Dendritic cell treated with granulocyte-macrophage colony-stimulating factor and Interleukin-4, amounts not matched to agents 40 ng/mL and 50 ng/mL, for 4 days (primary cell): ENCODE results near the gene RTL10.
"Not testable (repeated sequence)": the region's sequence is repeated elsewhere in the genome, so short reads cannot be mapped to it uniquely, and the experiment has no call there.

Experiments
- H3K27ac Mint-ChIP-seq: one replicate; pipeline ENCODE4 v1.8.0; 2022; ENCODE audit warnings: mild to moderate bottlenecking, mixed read lengths
- H3K27me3 Mint-ChIP-seq: one replicate; pipeline ENCODE4 v1.8.0; 2022; ENCODE audit warnings: mild to moderate bottlenecking, mixed read lengths
- H3K36me3 Mint-ChIP-seq: one replicate; pipeline ENCODE4 v1.8.0; 2022; ENCODE audit warnings: low read depth, mixed read lengths
- H3K4me1 Mint-ChIP-seq: one replicate; pipeline ENCODE4 v1.8.0; 2022; ENCODE audit warnings: low read depth, mixed read lengths
- H3K4me3 Mint-ChIP-seq: one replicate; pipeline ENCODE4 v1.8.0; 2022; ENCODE audit warnings: mild to moderate bottlenecking, moderate library complexity, mixed read lengths
- H3K9me3 Mint-ChIP-seq: one replicate; pipeline ENCODE4 v1.8.0; 2022; ENCODE audit warnings: mixed read lengths
- intact Hi-C: fragments of 100-400 bp; cut with micrococcal nuclease; formaldehyde crosslinking; loops from one replicate; pipeline ENCODE4 v1.15.0; 2022

RTL10 gene

GRCh38 chr22:19884161-19884953 is 29.7 kb upstream of the RTL10 start:
- Mint-ChIP-seq H3K27me3 (no peaks in the 10 kb centered on the region), H3K36me3 (peaks cover 65% of the 10 kb centered on the region), H3K9me3 (no peaks in the 10 kb centered on the region), H3K27ac (no peak overlapping the region), H3K4me1 (peaks cover 41% of the 10 kb centered on the region), H3K4me3 (no peak overlapping the region)
- intact Hi-C loops = no loop called here

GRCh38 chr22:19883446-19883845 is 28.8 kb upstream of the RTL10 start:
- H3K9me3 Mint-ChIP-seq, H3K4me3 Mint-ChIP-seq, H3K27me3 Mint-ChIP-seq, intact Hi-C loops, H3K27ac Mint-ChIP-seq: not testable (repeated sequence)
- H3K36me3 Mint-ChIP-seq = peaks cover 66% of the 10 kb centered on the region
- H3K4me1 Mint-ChIP-seq = peaks cover 40% of the 10 kb centered on the region

- H3K4me3 Mint-ChIP-seq = no peak overlapping the region
- H3K36me3 Mint-ChIP-seq = peaks cover 68% of the 10 kb centered on the region
- H3K4me1 Mint-ChIP-seq = peaks cover 33% of the 10 kb centered on the region
- no peak overlapping the region for H3K27ac Mint-ChIP-seq
- intact Hi-C loops = no loop called here
- H3K9me3 Mint-ChIP-seq = no peaks in the 10 kb centered on the region
- H3K27me3 Mint-ChIP-seq = no peaks in the 10 kb centered on the region
These were observed 28.0 kb upstream of the RTL10 start for GRCh38 chr22:19882446-19883381.

- Mint-ChIP-seq H3K4me1 (peaks cover 16% of the 10 kb centered on the region), H3K36me3 (peaks cover 85% of the 10 kb centered on the region), H3K27ac (no peak overlapping the region), H3K9me3 (no peaks in the 10 kb centered on the region), H3K4me3 (no peak overlapping the region), H3K27me3 (no peaks in the 10 kb centered on the region)
- intact Hi-C loops = no loop called here
These were observed 26.3 kb upstream of the RTL10 start for GRCh38 chr22:19880786-19881569.

GRCh38 chr22:19879992-19880785 is 25.5 kb upstream of the RTL10 start:
- H3K27ac Mint-ChIP-seq = no peak overlapping the region
- peaks cover 85% of the 10 kb centered on the region for H3K36me3 Mint-ChIP-seq
- H3K4me3 Mint-ChIP-seq = no peak overlapping the region
- peaks cover 10% of the 10 kb centered on the region for H3K4me1 Mint-ChIP-seq
- no peaks in the 10 kb centered on the region for H3K9me3 Mint-ChIP-seq
- no peaks in the 10 kb centered on the region for H3K27me3 Mint-ChIP-seq
- intact Hi-C loops = no loop called here

- intact Hi-C loops = no loop called here
- Mint-ChIP-seq H3K27ac (no peak overlapping the region), H3K36me3 (peaks cover 88% of the 10 kb centered on the region), H3K4me3 (no peak overlapping the region), H3K27me3 (no peaks in the 10 kb centered on the region), H3K4me1 (peaks cover 10% of the 10 kb centered on the region), H3K9me3 (no peaks in the 10 kb centered on the region)
These were observed 24.9 kb upstream of the RTL10 start for GRCh38 chr22:19879643-19879991.

GRCh38 chr22:19879246-19879570 is 24.5 kb upstream of the RTL10 start:
- no peaks in the 10 kb centered on the region for H3K27me3 Mint-ChIP-seq
- H3K36me3 Mint-ChIP-seq = peaks cover 89% of the 10 kb centered on the region
- H3K27ac Mint-ChIP-seq = no peak overlapping the region
- no peak overlapping the region for H3K4me3 Mint-ChIP-seq
- intact Hi-C loops = no loop called here
- H3K4me1 Mint-ChIP-seq = peaks cover 10% of the 10 kb centered on the region
- H3K9me3 Mint-ChIP-seq = no peaks in the 10 kb centered on the region

GRCh38 chr22:19878461-19879245 is 24.0 kb upstream of the RTL10 start:
- Mint-ChIP-seq H3K4me1 (peaks cover 10% of the 10 kb centered on the region), H3K4me3 (no peak overlapping the region), H3K9me3 (no peaks in the 10 kb centered on the region), H3K36me3 (peaks cover 92% of the 10 kb centered on the region), H3K27me3 (no peaks in the 10 kb centered on the region), H3K27ac (no peak overlapping the region)
- intact Hi-C loops = no loop called here

GRCh38 chr22:19877626-19878339 is 23.1 kb upstream of the RTL10 start:
- Mint-ChIP-seq H3K27me3 (no peaks in the 10 kb centered on the region), H3K4me3 (no peak overlapping the region), H3K4me1 (peaks cover 10% of the 10 kb centered on the region), H3K27ac (no peak overlapping the region), H3K36me3 (peaks cover 87% of the 10 kb centered on the region), H3K9me3 (no peaks in the 10 kb centered on the region)
- intact Hi-C loops = no loop called here

GRCh38 chr22:19876941-19877625 is 22.4 kb upstream of the RTL10 start:
- Mint-ChIP-seq H3K4me3 (no peak overlapping the region), H3K27me3 (no peaks in the 10 kb centered on the region), H3K9me3 (no peaks in the 10 kb centered on the region), H3K4me1 (peaks cover 5% of the 10 kb centered on the region), H3K27ac (no peak overlapping the region), H3K36me3 (peaks cover 80% of the 10 kb centered on the region)
- intact Hi-C loops = no loop called here

GRCh38 chr22:19876314-19876940 is 21.8 kb upstream of the RTL10 start:
- H3K36me3 Mint-ChIP-seq = peaks cover 73% of the 10 kb centered on the region
- no peak overlapping the region for H3K27ac Mint-ChIP-seq
- no peaks in the 10 kb centered on the region for H3K4me1 Mint-ChIP-seq
- H3K9me3 Mint-ChIP-seq = no peaks in the 10 kb centered on the region
- H3K4me3 Mint-ChIP-seq = no peak overlapping the region
- no peaks in the 10 kb centered on the region for H3K27me3 Mint-ChIP-seq
- intact Hi-C loops = no loop called here
